GM13976 (cell line): ENCODE measurements around the gene CYP2C8.

ENCODE experiments used
- DNase-seq: peaks from one replicate; pipeline ENCODE4 v3.0.0; 2012; ENCODE audit warnings: low spot score
- in situ Hi-C: fragments of 300-500 bp; cut with MboI; formaldehyde crosslinking; loops from one replicate; pipeline ENCODE4 v1.12.0; 2022; ENCODE audit warnings: low sequenced_read_pairs, mixed read lengths, inconsistent platforms; ENCODE audit not compliant: unreplicated experiment
- TF ChIP-seq, protein P1 (sequence below): IDR thresholded peaks from 2 replicates; pipeline ENCODE4 v1.5.1; 2012; ENCODE audit warnings: borderline replicate concordance, mild to moderate bottlenecking; ENCODE audit not compliant: insufficient read depth; ENCODE audit errors: extremely low read depth, missing control alignments, control extremely low read depth

The CYP2C8 gene

DNA sequence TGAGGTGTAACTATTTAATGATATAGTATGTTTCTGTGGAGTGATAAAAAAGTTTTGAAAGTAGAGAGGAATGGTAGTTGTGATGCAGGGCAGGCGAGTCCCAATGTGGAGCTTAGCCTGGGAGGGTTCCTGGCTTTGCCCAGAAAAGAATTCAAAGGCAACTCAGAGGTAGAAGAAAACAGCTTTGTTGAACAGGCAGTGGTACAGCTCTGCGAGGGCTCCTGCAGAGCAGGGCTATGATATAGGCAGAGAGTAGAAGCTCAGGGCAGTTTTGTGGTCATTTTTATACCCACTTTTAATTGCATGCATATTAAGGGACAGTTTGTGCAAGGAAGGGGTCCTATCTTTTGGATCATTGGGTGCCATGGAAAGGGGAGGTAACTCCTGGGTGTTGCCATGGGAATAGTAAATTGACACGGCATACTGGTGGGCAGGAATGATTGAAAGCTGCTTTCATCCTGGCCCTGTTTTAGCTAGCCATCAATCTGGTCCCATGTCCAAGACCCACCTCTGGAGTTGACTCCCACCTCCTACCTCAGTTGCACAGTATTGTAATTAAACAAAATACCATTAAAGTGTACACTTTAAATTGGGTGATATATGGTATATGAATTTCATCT, 12.4 kb downstream of the CYP2C8 start:
- no peak for DNase-seq
- TF ChIP-seq, protein P1, sequence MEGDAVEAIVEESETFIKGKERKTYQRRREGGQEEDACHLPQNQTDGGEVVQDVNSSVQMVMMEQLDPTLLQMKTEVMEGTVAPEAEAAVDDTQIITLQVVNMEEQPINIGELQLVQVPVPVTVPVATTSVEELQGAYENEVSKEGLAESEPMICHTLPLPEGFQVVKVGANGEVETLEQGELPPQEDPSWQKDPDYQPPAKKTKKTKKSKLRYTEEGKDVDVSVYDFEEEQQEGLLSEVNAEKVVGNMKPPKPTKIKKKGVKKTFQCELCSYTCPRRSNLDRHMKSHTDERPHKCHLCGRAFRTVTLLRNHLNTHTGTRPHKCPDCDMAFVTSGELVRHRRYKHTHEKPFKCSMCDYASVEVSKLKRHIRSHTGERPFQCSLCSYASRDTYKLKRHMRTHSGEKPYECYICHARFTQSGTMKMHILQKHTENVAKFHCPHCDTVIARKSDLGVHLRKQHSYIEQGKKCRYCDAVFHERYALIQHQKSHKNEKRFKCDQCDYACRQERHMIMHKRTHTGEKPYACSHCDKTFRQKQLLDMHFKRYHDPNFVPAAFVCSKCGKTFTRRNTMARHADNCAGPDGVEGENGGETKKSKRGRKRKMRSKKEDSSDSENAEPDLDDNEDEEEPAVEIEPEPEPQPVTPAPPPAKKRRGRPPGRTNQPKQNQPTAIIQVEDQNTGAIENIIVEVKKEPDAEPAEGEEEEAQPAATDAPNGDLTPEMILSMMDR, result no peak
- in situ Hi-C loops, result no loop called here

DNA sequence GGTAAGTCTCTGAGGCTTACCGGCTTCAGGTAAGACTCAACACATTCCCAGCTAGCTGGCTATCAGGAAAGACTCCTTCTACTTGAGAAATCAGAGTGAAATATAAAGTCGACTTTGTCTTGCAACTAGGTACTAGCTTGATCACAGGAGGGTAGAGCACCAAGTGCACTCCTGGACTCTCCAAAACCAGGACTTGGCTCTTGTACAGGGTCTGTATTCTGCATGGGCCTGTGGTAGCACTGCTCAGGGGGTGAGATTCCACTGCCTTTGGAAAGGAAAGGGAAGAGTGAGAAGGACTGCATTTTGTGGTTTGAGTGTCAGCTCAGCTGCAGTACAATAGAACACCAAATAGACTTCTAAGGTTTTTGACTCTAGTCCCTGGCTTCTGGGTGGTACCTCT, 19.4 kb downstream of the CYP2C8 start:
- TF ChIP-seq, protein P1, result no peak
- in situ Hi-C loops, result no loop called here

DNA sequence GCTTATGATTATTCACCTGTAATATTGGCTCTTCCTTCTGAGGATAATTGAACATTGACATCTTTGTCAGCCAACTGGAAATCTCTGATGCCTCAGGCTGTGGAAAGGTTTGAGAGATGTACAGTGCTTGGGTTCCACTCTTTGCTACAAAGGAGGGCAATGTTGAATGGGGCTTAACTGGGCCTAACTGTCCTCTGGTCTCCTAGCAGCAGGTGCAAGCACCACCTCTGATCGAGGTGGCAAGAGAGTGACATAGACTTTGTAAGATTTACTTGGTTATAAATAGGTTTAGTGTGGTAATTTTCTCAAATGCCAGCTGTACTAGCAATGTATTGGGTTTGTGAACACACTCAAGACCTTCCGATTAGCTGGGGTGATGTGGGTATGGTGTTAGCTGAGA, 21.1 kb downstream of the CYP2C8 start:
- no peak for DNase-seq
- in situ Hi-C loops, result no loop called here
- TF ChIP-seq, protein P1, result no peak

More for the DNA sequence above, 19.4 kb downstream of the CYP2C8 start:
- no peak for DNase-seq

DNA sequence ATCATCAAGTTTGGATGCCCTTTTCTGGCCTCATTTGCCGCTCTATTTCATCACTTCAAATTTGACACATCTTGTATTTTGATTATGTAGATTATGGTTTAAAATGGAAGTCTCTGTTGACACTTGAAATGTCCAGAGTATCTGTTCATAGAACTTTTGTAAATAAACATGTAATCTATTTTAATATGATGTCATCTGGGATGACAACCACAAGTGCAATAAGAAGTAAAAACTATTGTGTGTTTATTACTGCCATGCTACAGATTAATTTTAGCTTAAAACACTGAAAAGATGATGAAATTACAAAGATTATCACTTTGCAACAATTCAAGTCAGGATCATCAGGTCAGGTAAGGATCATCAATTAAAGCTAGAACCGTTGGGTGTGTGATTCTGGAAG, 30.0 kb downstream of the CYP2C8 start:
- TF ChIP-seq, protein P1, result no peak
- no peak for DNase-seq
- in situ Hi-C loops, result no loop called here

DNA sequence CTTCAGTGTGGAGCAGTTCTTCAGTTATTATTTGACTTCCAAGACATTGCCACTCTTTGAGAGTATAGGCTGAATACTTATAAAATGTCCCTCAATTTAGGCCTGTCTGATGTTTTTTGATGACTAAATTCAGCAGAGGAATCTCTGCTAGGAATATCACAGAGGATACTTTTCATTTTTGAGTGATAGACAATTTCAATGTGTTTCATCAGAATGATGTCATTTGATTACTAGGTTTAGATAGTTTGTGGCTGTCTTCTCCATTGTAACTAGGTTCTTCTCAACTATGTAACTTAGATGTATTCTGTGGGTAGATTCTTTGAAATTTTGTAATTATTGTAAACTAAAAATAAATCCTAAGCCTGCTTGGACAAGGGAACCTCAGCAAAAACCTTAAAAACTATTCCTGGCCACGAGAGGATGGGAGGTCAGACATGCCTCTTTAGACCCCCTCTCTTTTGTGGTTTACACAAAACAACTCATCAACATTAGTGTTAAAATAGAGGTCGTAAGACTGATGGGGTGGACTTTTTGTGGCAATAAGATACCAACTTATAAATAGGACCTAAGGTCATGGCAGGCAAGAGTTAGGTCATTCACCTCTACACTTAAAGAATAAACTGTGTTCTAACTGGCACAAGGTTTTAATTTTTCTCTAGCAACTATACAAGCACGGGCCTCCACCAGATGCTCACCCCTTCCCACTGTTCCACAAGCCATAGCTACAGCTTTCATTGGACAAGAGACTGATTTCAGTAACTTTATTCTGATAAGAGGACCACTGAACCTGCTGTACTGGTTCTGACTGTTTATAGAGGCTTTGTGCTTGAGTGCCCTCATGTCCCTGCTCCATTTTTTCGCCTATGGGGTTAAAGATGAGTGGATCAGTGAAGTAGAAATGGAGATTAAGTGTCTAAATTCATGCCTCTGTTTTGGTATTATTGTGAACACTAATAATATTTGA, 33.7 kb downstream of the CYP2C8 start:
- no peak for DNase-seq
- TF ChIP-seq, protein P1, result no peak
- in situ Hi-C loops, result no loop called here

DNA sequence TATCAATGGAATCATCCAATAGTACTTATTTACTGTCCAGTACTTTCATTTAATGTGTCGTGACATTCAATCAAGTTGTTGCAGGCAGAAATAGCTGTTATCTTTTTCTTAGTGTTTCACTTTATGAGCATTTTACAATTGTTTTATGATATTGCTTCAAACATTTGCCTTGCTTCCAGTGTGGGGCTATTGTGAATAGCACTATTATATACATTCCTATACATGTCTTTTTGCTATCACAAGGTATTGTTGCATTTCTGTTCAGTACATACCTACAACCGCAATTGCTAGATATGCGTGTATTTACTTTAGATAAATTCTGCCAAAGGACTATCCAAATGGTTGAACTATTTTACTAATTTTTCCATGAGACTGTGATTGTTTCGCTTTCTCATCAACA, 34.9 kb downstream of the CYP2C8 start:
- in situ Hi-C loops, result no loop called here
- no peak for DNase-seq
- TF ChIP-seq, protein P1, result no peak
